SIG-M5 treated with dmso at 0.1 percent for 504 hours (cell line): ENCODE measurements around the gene LANCL1.
A peak's percentile ranks its signal among the peaks of the same experiment; 100 is the strongest.
"Not testable (repeated sequence)": the region's sequence is repeated elsewhere in the genome, so short reads cannot be mapped to it uniquely, and the experiment has no call there.

ENCODE experiments used
- DNase-seq: peaks from one replicate; lab custom pipeline; 2025; ENCODE audit not compliant: unreplicated experiment; lab: John Stamatoyannopoulos, UW

LANCL1 gene

DNA sequence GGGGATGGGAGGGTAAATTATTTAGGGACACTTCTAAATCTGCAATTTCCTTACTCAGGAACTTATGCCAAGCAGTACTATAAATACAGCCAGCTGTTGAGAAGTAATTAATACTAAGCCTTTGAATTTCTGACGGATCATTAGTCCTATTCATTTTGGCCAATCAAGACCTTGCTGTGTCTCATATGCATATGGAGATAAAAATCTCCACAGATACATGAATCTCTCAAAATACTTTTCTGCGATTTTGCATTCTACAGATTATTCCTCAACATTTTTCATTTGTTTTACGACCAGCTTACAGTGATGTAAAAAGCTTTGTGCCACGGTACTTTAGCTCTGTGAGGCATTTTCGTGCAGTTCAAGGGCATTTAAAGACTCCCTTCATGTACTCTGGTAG lies 16.7 kb downstream of the LANCL1 start:
- DNase-seq, result no peak

DNA sequence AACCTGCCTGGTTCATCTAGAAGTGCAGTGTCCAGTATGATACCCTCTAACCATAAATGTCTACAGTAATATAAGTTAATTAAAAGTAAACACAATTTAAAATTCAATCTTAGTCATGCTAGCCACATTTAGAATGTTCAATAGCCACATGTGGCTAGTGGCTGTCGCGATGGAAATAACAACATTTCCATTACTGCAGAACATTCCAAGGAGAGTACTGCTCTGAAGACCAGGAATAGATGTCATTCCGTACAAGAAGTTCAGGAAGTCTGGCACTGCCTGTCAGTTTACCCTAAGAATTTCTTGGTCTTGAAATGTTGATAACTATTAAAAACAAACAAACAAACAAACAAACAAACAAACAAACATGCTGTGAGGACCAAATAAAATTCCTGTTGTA lies 17.2 kb downstream of the LANCL1 start:
- DNase-seq, result no peak

GRCh38 chr2:210458395-210458794 lies 18.2 kb downstream of the LANCL1 start:
- DNase-seq, result no peak

DNA sequence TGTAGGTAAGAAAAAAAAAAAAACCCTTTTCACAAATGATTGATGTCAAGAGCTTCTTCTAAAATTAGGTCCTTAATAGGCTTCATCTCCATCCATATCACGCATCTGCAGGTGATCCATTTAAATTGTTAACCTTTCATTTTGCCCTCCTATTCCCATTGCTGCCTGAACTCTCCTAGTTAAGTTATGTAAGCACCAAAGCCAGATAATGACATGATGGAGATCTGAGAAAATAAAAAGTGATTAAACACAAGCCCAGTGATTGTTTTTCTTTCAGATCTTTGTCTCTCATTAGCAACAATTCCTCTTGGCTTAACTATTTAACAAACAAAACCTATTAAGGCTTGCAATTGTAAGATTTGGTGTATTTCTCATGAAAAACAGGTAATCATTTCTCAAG lies 20.0 kb downstream of the LANCL1 start:
- DNase-seq, result no peak

- DNase-seq, result no peak
These were observed 22.2 kb downstream of the LANCL1 start for GRCh38 chr2:210454336-210454735.

DNA sequence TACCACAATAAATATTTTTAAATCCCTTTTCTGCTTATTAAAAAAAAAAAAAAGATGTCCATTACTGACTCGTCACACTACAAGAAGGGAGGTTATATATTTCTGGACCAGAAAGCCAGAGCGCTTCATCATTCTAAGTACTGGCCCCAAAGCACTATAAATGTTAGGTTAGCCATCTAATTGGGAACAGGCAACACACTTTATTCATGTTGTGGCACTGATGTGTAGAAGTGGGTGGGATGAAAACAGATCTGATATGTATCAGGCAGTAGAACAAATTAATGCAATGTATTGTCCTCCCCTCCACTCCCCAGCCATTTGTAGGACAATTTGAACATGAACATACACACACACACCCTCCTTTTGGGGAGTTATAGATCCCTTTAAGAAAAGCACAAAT lies 24.4 kb downstream of the LANCL1 start:
- DNase-seq, result no peak

DNA sequence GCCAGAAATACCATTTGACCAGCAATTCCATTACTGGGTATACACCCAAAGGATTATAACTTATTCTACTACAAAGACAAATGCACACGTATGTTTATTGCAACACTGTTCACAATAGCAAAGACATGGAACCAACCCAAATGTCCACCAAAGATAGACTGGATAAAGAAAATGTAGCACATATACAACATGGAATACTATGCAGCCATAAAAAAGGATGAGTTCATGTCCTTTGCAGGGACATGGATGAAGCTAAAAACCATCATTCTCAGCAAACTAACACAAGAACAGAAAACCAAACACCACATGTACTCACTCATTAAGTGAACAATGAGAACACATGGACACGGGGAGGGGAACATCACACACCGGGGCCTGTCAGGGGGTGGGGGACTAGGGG lies 25.6 kb downstream of the LANCL1 start:
- not testable (repeated sequence) for DNase-seq

GRCh38 chr2:210445732-210446131 lies 30.8 kb downstream of the LANCL1 start:
- DNase-seq, result no peak

GRCh38 chr2:210445116-210445707 lies 31.3 kb downstream of the LANCL1 start:
- DNase-seq, result peak; percentile 48

GRCh38 chr2:210443527-210443926 lies 33.0 kb downstream of the LANCL1 start:
- DNase-seq, result no peak

DNA sequence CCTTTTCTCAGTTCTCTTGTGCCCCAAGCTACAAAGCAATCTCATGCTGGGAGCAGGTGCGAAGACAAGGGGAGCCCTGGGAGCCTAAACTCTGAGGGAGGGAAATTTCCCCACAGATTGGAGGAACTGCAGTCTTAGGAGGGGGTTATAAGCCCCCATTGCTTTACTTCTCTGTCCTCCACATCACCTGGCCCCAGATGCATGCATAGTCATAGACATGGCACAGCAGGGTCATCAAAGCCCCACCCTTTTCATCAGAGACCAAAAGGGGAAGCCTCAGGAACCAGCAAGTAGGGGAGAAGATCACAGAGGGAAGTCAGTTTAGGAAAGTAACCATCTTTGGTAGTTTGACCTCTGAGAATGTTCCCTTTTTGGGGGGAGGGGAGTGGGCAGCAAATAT lies 33.7 kb downstream of the LANCL1 start:
- peak; percentile 15 for DNase-seq

DNA sequence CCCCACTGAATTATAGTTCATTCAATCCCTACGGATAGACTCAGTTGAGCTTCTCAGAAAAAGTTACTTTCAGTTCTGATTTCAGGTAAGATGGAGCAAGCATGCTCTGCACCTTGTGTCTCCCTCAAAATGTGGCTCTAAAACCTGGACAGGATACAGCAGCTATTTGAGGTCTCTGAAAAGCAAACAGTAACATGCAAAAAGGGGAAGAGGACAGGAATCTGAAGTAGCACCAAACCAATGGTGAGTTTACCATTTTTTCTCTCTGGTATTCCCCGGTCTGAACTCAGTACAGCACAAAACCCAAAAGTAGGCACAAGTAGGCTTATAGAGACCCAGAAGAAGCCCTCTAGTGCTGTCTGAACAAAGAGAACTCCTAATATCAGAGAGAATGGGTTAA lies 34.1 kb downstream of the LANCL1 start:
- DNase-seq, result no peak

DNA sequence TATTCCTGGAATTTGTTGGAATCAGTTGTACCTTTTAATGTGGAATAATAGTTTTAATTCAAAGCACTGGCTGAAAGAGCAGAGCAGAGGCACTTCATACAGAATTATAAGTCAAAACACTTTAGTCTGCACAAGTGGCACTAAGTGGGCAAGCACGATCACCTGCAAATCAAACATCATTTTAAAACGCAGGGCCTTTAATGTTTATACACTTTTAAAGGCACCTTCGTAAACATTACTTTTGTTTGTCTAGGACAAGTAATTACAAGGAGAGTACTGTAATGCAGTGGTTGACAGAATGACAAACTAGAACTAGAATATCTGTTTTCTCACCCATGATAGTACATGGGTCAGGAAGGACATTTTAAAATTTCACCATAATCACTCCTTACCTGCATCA lies 36.4 kb downstream of the LANCL1 start:
- no peak for DNase-seq

GRCh38 chr2:210435439-210435838 lies 41.1 kb downstream of the LANCL1 start:
- no peak for DNase-seq

DNA sequence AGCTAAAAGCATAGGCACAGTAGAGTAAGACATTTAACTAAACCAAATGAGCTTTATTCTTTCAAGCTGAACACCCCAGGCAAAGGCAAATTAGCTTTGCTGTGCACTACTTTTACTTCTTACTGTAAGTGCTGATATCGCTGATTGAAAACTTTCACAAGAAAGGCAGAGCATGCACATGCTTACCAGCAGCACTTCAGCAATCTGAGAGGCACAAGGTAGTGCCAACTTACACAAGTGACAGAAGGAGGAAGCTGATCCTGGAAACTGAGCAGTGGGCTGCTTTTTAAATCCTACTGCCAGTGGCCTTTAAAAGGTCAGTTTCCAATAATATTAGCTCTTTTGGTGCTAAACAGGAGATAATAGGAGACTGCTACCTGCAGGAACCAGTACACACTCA lies 43.9 kb downstream of the LANCL1 start:
- DNase-seq, result no peak

GRCh38 chr2:210429403-210430137 lies 47.0 kb downstream of the LANCL1 start:
- no peak for DNase-seq

DNA sequence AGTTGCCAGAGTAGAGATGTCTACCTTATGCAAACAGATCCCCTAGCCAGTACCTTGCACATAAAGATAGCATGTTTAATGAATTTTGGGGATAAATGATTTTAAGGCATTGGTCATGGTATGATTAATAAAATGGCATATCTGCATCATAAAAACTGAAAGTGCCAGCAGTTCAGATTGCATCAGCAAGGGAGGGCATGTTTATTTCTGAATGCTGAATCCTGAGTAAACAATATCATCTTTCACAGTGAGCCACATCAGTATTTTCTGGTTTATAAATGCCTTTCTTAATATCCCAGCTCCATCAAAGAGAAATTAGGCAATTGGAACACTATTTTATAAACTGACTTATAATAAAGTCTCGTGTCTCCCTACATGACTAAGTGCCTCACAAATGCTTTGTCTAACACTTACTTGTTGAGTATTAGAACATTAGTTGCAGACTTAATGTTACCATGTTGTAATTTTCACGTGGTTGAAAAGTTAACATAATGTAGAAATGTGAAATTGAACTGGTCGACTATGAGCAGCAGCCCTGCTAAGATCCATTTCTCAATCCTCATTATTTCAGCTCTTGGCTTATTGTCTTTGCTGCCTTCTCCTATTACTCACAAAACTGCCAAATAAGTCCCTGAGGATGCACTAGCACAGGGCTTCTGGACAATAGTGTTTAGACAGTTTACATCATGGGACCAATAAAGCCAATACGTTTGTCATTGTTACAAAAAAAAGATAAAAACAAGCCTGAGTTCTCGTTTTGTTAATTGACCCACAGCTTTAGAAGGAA lies 48.0 kb downstream of the LANCL1 start:
- no peak for DNase-seq

DNA sequence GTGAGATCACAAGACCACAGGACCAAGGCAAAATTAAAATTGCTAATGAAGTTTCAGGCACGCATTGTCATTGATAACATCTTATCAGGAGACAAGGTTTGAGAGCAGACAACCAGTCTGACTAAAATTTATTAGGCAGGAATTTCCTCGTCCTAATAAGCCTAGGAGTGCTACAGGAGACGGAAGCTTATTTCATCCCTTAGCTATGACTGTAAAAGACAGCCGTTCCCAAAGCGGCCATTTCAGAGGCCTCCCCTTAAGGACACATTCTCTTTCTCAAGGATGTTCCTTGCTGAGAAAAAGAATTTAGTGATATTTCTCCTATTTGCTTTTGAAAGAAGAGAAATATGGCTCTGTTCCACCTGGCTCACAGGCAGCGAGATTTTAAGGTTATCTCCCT lies 49.2 kb downstream of the LANCL1 start:
- not testable (repeated sequence) for DNase-seq

- no peak for DNase-seq
These were observed 54.2 kb downstream of the LANCL1 start for GRCh38 chr2:210422366-210422765.

DNA sequence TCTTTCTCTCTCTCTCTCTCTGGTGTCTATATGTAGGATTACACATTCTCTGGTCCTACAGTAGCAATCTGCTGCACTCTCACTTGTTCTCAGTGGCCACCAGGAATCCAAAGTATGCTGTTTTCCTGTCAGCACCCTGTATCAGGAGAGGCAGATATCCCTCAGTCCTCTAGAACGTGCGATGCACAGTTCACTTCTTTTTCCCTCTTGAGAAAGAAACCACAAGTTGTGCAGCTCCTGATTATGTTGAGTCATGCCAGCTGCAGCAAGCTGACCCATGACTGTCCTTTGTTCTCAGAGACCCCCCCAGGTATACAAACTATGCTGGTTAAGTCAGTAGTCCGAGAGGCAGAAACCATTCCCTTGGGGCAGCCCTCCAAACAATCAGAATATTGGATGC lies 54.6 kb downstream of the LANCL1 start:
- DNase-seq, result peak; percentile 24

- no peak for DNase-seq
These were observed 63.9 kb downstream of the LANCL1 start for GRCh38 chr2:210412660-210413059.

DNA sequence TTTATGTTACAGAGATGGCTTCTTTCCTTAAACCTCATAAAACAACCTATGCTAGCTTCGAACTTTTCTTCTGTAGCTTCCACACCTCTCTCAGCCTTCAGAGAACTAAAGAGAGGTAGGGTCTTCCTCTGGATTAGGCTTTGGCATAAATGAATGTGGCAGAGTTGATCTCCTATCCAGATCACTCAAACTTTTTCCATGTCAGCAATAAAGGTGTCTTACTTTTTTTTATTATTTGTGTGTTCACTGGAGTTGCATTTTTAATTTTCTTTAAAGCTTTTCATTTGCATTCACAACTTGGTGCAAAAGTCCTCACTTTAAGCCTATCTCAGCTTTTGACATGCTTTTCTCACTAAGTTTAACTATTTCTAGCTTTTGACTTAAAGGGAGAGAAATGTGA lies 66.0 kb downstream of the LANCL1 start:
- DNase-seq, result no peak
